Measurements from ENCODE around the gene STK38. TPM values are rescaled to one million over a fixed set of nuclear protein-coding genes. Genes with fewer than 3 reads are reported as not detected.

Gene STK38
- total RNA-seq, 1 experiment from 2014 or later: 53.3 TPM

- H4K20me1 ChIP-seq (ENCODE audit: insufficient read depth): no peaks in the 10 kb centered on the region
- BruUV-seq (replicated peaks): no TSS peak
- no peaks in the 10 kb centered on the region for H3K9me3 ChIP-seq (ENCODE audit: insufficient read depth, low read depth)
- H2AFZ ChIP-seq: no peak overlapping the region
- peaks cover 8% of the 10 kb centered on the region; the same call in 1 of the 2 replicates for H3F3A ChIP-seq (ENCODE audit: insufficient read depth, low read depth)
- no peak overlapping the region for H3K4me2 ChIP-seq
- TF ChIP-seq EZH2 (IDR thresholded peaks at IDR 0.05; ENCODE audit: low read depth) (no peak), CTCF (conservative IDR thresholded peaks at IDR 0.05) (no peak)
- POLR2A ChIA-PET (ENCODE audit: unreplicated experiment): no interaction called here
- H3K79me2 ChIP-seq (ENCODE audit: low read depth): no peaks in the 10 kb centered on the region
- H3K4me1 ChIP-seq (replicated peaks; ENCODE audit: insufficient read depth): peaks cover 18% of the 10 kb centered on the region
- no peak for DNase-seq
- intact Hi-C loops (cut with micrococcal nuclease; ENCODE audit: unreplicated experiment): no loop called here
- CTCF ChIA-PET: no interaction called here
- H3K36me3 ChIP-seq (ENCODE audit: low read depth): peaks cover 23% of the 10 kb centered on the region; the same call in 1 of the 2 replicates
- H3K4me3 ChIP-seq: no peak overlapping the region
- no peaks in the 10 kb centered on the region for H3K9me2 ChIP-seq (ENCODE audit: insufficient read depth)
- no peak overlapping the region for H3K27ac ChIP-seq
- no peaks in the 10 kb centered on the region for H3K27me3 ChIP-seq (ENCODE audit: insufficient read depth, low read depth)
Observed at GRCh38 chr6:36508532-36508931, 38.7 kb downstream of the STK38 start.

DNA sequence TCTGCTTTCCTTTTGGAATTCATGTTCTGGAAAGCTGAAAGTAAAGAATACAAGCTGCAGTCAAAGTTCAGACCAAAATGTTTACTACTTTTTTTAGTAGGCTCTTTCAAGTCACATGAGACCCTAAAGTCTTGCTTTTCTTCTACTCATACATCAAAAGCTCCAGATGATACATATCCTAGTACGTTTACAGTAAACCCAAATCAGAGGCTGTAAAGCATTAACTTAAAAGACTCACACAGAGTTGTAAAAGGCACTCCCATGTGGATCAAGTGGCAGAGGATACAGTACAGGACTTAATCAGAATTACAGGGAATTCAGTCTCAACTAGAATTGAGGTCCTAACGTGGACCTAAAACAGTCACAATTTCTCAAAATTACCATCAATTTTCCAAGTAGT, 40.7 kb downstream of the STK38 start:
- no peaks in the 10 kb centered on the region for H3K27me3 ChIP-seq (ENCODE audit: insufficient read depth, low read depth)
- H3K4me1 ChIP-seq (replicated peaks; ENCODE audit: insufficient read depth): peaks cover 13% of the 10 kb centered on the region
- TF ChIP-seq EZH2 (IDR thresholded peaks at IDR 0.05; ENCODE audit: low read depth): no peak
- H4K20me1 ChIP-seq (ENCODE audit: insufficient read depth): no peaks in the 10 kb centered on the region
- H3K36me3 ChIP-seq (ENCODE audit: low read depth): peaks cover 37% of the 10 kb centered on the region; the same call in 1 of the 2 replicates
- H3K9me2 ChIP-seq (ENCODE audit: insufficient read depth): no peaks in the 10 kb centered on the region
- ChIA-PET CTCF (interaction anchor here (0.6 kb wide), 1 partner anchor 825 kb away, joined by 4 read pairs; no protein-coding TSS in a partner anchor), POLR2A (ENCODE audit: unreplicated experiment) (no interaction called here)
- H3K27ac ChIP-seq: no peak overlapping the region
- H3K79me2 ChIP-seq (ENCODE audit: low read depth): no peaks in the 10 kb centered on the region
- BruUV-seq (replicated peaks): no TSS peak
- H2AFZ ChIP-seq: no peak overlapping the region
- H3F3A ChIP-seq (ENCODE audit: insufficient read depth, low read depth): peaks cover 14% of the 10 kb centered on the region; the same call in 1 of the 2 replicates
- peak overlapping the region; percentile 36; the same call in 1 of the 2 replicates for H3K4me2 ChIP-seq
- no peak overlapping the region; the same call in 1 of the 2 replicates for H3K4me3 ChIP-seq
- no peak for DNase-seq
- intact Hi-C loops (cut with micrococcal nuclease; ENCODE audit: unreplicated experiment): no loop called here
- no peaks in the 10 kb centered on the region for H3K9me3 ChIP-seq (ENCODE audit: insufficient read depth, low read depth)

DNA sequence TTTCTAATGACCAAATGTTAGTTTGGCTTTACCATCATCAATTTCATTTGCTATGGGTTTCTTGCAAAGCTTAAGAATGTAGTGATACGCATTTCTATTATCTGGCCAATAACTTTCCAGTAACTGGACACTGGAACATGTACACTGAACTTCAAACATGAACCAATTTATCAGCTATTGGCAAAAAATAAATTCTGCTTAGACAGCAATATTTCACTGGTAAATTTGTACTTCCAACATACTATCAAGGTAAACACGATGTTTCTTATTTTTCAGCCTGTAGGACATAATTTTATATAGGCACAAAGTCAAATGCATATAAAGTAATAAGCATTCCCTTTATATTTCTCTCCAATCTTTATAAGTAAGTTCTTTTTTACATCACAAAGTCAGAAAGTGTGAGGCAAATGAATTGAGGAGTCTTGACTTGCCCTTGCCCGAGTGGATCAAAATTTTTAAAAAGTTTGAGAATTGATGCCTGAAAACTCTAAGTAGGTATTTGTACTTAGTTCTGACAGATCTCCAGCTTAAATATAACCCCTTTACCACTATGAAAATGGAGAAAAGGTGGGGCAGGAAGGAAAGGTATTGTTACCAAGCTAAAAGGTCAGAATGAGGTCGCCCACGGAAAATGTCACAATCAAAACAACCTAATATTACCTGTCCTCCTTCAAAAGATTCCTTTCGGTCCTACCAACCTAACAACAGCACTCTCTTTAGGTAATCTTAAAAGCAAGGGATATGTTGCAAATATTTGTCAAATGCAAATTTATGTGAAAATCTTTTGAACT, 41.3 kb downstream of the STK38 start:
- peaks cover 14% of the 10 kb centered on the region; the same call in 1 of the 2 replicates for H3F3A ChIP-seq (ENCODE audit: insufficient read depth, low read depth)
- CTCF ChIA-PET: interaction anchor here (0.7 kb wide), 1 partner anchor 74 kb away, joined by 3 read pairs; no protein-coding TSS in a partner anchor

More for the DNA sequence above, 41.3 kb downstream of the STK38 start:
- peak overlapping the region; percentile 36; the same call in 1 of the 2 replicates for H3K4me2 ChIP-seq
- no peak overlapping the region for H2AFZ ChIP-seq
- intact Hi-C loops (cut with micrococcal nuclease; ENCODE audit: unreplicated experiment): no loop called here
- H3K36me3 ChIP-seq (ENCODE audit: low read depth): peaks cover 38% of the 10 kb centered on the region; the same call in 1 of the 2 replicates
- no peaks in the 10 kb centered on the region for H3K9me3 ChIP-seq (ENCODE audit: insufficient read depth, low read depth)
- H3K27ac ChIP-seq: no peak overlapping the region
- no peak for TF ChIP-seq EZH2 (IDR thresholded peaks at IDR 0.05; ENCODE audit: low read depth)
- TF ChIP-seq CTCF (conservative IDR thresholded peaks at IDR 0.05): no peak
- peaks cover 13% of the 10 kb centered on the region for H3K4me1 ChIP-seq (replicated peaks; ENCODE audit: insufficient read depth)
- POLR2A ChIA-PET (ENCODE audit: unreplicated experiment): interaction anchor here (0.6 kb wide), 1 partner anchor 90 kb away, joined by 3 read pairs; no protein-coding TSS in a partner anchor
- H3K4me3 ChIP-seq: no peak overlapping the region; the same call in 1 of the 2 replicates
- no peaks in the 10 kb centered on the region for H4K20me1 ChIP-seq (ENCODE audit: insufficient read depth)
- no peaks in the 10 kb centered on the region for H3K9me2 ChIP-seq (ENCODE audit: insufficient read depth)
- H3K27me3 ChIP-seq (ENCODE audit: insufficient read depth, low read depth): no peaks in the 10 kb centered on the region
- DNase-seq: peak in 1 of 2 experiments; percentile 38
- no peaks in the 10 kb centered on the region for H3K79me2 ChIP-seq (ENCODE audit: low read depth)
- BruUV-seq (replicated peaks): no TSS peak
